GM13976 (cell line): Measurements from ENCODE around the gene SLCO2A1.
A peak's percentile ranks its signal among the peaks of the same experiment; 100 is the strongest.

Source experiments
- DNase-seq: peaks from one replicate; pipeline ENCODE4 v3.0.0; 2012; ENCODE audit warnings: low spot score
- CTCF ChIP-seq: IDR thresholded peaks from 2 replicates; pipeline ENCODE4 v1.5.1; 2012; ENCODE audit warnings: borderline replicate concordance, mild to moderate bottlenecking; ENCODE audit not compliant: insufficient read depth; ENCODE audit errors: extremely low read depth, missing control alignments, control extremely low read depth
- in situ Hi-C: fragments of 300-500 bp; cut with MboI; formaldehyde crosslinking; loops from one replicate; pipeline ENCODE4 v1.12.0; 2022; ENCODE audit warnings: low sequenced_read_pairs, mixed read lengths, inconsistent platforms; ENCODE audit not compliant: unreplicated experiment

The SLCO2A1 gene

GRCh38 chr3:133894353-133895207 is 135.1 kb downstream of the SLCO2A1 start:
- TF ChIP-seq CTCF = no peak
- DNase-seq = peak; percentile 41
- in situ Hi-C loops = no loop called here

- DNase-seq = no peak
- TF ChIP-seq CTCF = no peak
- in situ Hi-C loops = no loop called here
Measured at GRCh38 chr3:133893683-133894352, 135.9 kb downstream of the SLCO2A1 start.

- no peak for DNase-seq
- TF ChIP-seq CTCF = no peak
- in situ Hi-C loops = no loop called here
Measured at GRCh38 chr3:133892541-133893231, 137.0 kb downstream of the SLCO2A1 start.

GRCh38 chr3:133891662-133892378 is 137.9 kb downstream of the SLCO2A1 start:
- no peak for TF ChIP-seq CTCF
- in situ Hi-C loops = no loop called here
- DNase-seq = no peak

- in situ Hi-C loops = no loop called here
- DNase-seq = no peak
- no peak for TF ChIP-seq CTCF
Measured at GRCh38 chr3:133890972-133891644, 138.6 kb downstream of the SLCO2A1 start.
